Liver (tissue), 3 donors: ENCODE data around the gene SUSD4.

Experiments used
- ATF3 ChIP-seq: IDR thresholded peaks from 2 replicates; pipeline ENCODE4 v1.6.1; 2016; ENCODE audit warnings: antibody characterized with exemption
- CTCF ChIP-seq: fragments of 150-350 bp; IDR thresholded peaks from 2 replicates; pipeline ENCODE4 v1.5.1; 2017; ENCODE audit warnings: improper control_type of control experiment, low read depth, low read length; ENCODE audit not compliant: missing input control
- REST ChIP-seq: IDR thresholded peaks from 2 replicates; pipeline ENCODE4 v1.6.1; 2016; ENCODE audit warnings: antibody characterized with exemption, mild to moderate bottlenecking
- donor health status: healthy.
- donor health status: healthy.

- TF ChIP-seq CTCF (no peak), ATF3 (no peak), REST (no peak)
These were observed 37.2 kb downstream of the SUSD4 start for GRCh38 chr1:223326776-223327175.
